Measurements from ENCODE around the gene RIPPLY3. TPM values are rescaled to one million over a fixed set of nuclear protein-coding genes. Genes with fewer than 3 reads are reported as not detected.

Gene RIPPLY3
- total RNA-seq, 1 experiment from 2014 or later: not detected

GRCh38 chr21:37058261-37058660 lies 51.8 kb downstream of the RIPPLY3 start:
- no peak for DNase-seq (ENCODE audit: low read depth, low spot score)

More at GRCh38 chr21:37058261-37058660, 51.8 kb downstream of the RIPPLY3 start:
- no peaks in the 10 kb centered on the region for H3K27me3 ChIP-seq (ENCODE audit: insufficient read depth, low read length)
- H3K9ac ChIP-seq (ENCODE audit: low read length): no peak overlapping the region
- H3K9me2 ChIP-seq (ENCODE audit: insufficient read depth): no peaks in the 10 kb centered on the region
- TF ChIP-seq SRF (IDR thresholded peaks at IDR 0.05; ENCODE audit: low read depth): no peak
- no peak for TF ChIP-seq EZH2 (IDR thresholded peaks at IDR 0.05)
- TF ChIP-seq REST (IDR thresholded peaks at IDR 0.05; ENCODE audit: low read depth): no peak
- TF ChIP-seq EGR1 (IDR thresholded peaks at IDR 0.05; ENCODE audit: low read depth): no peak
- TF ChIP-seq POLR2A (IDR thresholded peaks at IDR 0.05; ENCODE audit: borderline replicate concordance, extremely low read depth, insufficient read depth, insufficient read length): no peak
- no peak for TF ChIP-seq CTCF (IDR thresholded peaks at IDR 0.05 in 2 of 3, conservative IDR thresholded peaks at IDR 0.05 in 1 of 3; ENCODE audit: borderline replicate concordance in 1 of 3, insufficient read depth in 1 of 3, low read depth in 2 of 3, low read length in 2 of 3)
- TF ChIP-seq CEBPB (IDR thresholded peaks at IDR 0.05; ENCODE audit: low read depth): no peak
- TF ChIP-seq FOSL1 (IDR thresholded peaks at IDR 0.05; ENCODE audit: low read depth): no peak
- TF ChIP-seq ATF3 (IDR thresholded peaks at IDR 0.05): no peak
- no peak for TF ChIP-seq SP1 (IDR thresholded peaks at IDR 0.05; ENCODE audit: low read depth)
- no peak for TF ChIP-seq MAX (IDR thresholded peaks at IDR 0.05)
- no peak for TF ChIP-seq POLR2AphosphoS5 (IDR thresholded peaks at IDR 0.05; ENCODE audit: low read depth, low read length)
- no peak for TF ChIP-seq CBX3 (IDR thresholded peaks at IDR 0.05; ENCODE audit: low read depth)
- no peak for TF ChIP-seq RAD21 (IDR thresholded peaks at IDR 0.05; ENCODE audit: low read depth)
- TF ChIP-seq ZBTB33 (IDR thresholded peaks at IDR 0.05; ENCODE audit: extremely low read depth, insufficient replicate concordance, low read length): no peak
- no peak overlapping the region for H3K4me2 ChIP-seq (ENCODE audit: low read length)
- no peak overlapping the region for H3K4me3 ChIP-seq (replicated peaks in 1 of 2; ENCODE audit: low read depth in 1 of 2, low read length in 2 of 2)
- ChIA-PET RAD21 (ENCODE audit: low non-redundant PET in 1 of 2, low total read pairs in 2 of 2, uncharacterized antibody in 2 of 2, unreplicated experiment in 2 of 2) (no interaction called here), CTCF (no interaction called here), POLR2A (no interaction called here)
- no peaks in the 10 kb centered on the region for H3K36me3 ChIP-seq (ENCODE audit: control insufficient read depth in 1 of 2, insufficient read depth in 2 of 2, low read length in 2 of 2)
- peaks cover 0 to 4% of the 10 kb centered on the region in 2 experiments; a peak in 2 of 4 replicates for H3K9me3 ChIP-seq (ENCODE audit: control insufficient read depth in 1 of 2, insufficient read depth in 1 of 2, low read depth in 1 of 2, low read length in 2 of 2)
- H2AFZ ChIP-seq (ENCODE audit: low read depth, low read length, poor library complexity, severe bottlenecking): no peak overlapping the region
- BruUV-seq (replicated peaks): no TSS peak
- H3K4me1 ChIP-seq (ENCODE audit: control insufficient read depth in 1 of 2, insufficient read depth in 2 of 2, low read length in 2 of 2): peaks cover 12 to 15% of the 10 kb centered on the region in 2 experiments
- H3K79me2 ChIP-seq (ENCODE audit: insufficient read depth, low read length): no peaks in the 10 kb centered on the region
- intact Hi-C loops (cut with micrococcal nuclease): no loop called here
- ATAC-seq: no peak
- H3K27ac ChIP-seq (ENCODE audit: low read depth, low read length): no peak overlapping the region
- no peaks in the 10 kb centered on the region for H4K20me1 ChIP-seq (ENCODE audit: insufficient read depth)

Data from HCT116 (cell line).